HepG2 (cell line): ENCODE measurements around the gene INTS7. TPM values are rescaled to one million over a fixed set of nuclear protein-coding genes. Genes with fewer than 3 reads are reported as not detected.
"Not testable (repeated sequence)": the region's sequence is repeated elsewhere in the genome, so short reads cannot be mapped to it uniquely, and the experiment has no call there.

ENCODE experiments used
- ATAC-seq: fragments of 200-7000 bp; cut with Tn5 transposase; 3 replicates; pipeline ENCODE4 v1.9.1; 2020; ENCODE audit warnings: mild to moderate bottlenecking, moderate library complexity
- BruUV-seq: library from RNA; stranded (reverse); fragments of 400-500 nt; replicated peaks from 2 replicates; lab custom pipeline; 2021; lab: Mats Ljungman, UMichigan
- CTCF ChIA-PET: fragments of 300-600 bp; formaldehyde crosslinking; extraction: SDS; loops from one replicate; lab custom pipeline; 2021; ENCODE audit warnings: low total read pairs, inconsistent platforms, low intra/inter-chr PET ratio; lab: Yijun Ruan, JAX
- POLR2A ChIA-PET: fragments of 350-600 bp; sonication (Branson Sonifier 250); formaldehyde crosslinking; loops from one replicate; lab custom pipeline; 2020; ENCODE audit warnings: antibody characterized with exemption, inconsistent platforms; lab: Yijun Ruan, JAX
- DNase-seq: peaks from one replicate; pipeline ENCODE4 v3.0.0-alpha.2; 2015; ENCODE audit warnings: low spot score
- FAIRE-seq: peaks from 3 replicates; lab custom pipeline; 2011; peaks lifted over from hg19 to GRCh38; lab: Jason Lieb, UNC
- H2AFZ ChIP-seq: one replicate; pipeline ENCODE4 v1.6.1; 2011; ENCODE audit warnings: low read length, inconsistent platforms
- H3K27ac ChIP-seq: fragments of 300-600 bp; 3 replicates; pipeline ENCODE4 v1.8.0; 2011; ENCODE audit warnings: mixed run types, mild to moderate bottlenecking, mixed read lengths, low read length, inconsistent platforms; ENCODE audit not compliant: insufficient read depth; ENCODE audit errors: extremely low read length
- H3K27me3 ChIP-seq, 2 experiments: fragments of 200-600 bp in 1 of 2; 2 replicates in 1 of 2; 3 replicates in 1 of 2; pipeline versions ENCODE4 v1.6.0 to v1.8.0; 2011; ENCODE audit warnings: low read length in 2 of 2, mild to moderate bottlenecking in 2 of 2, moderate library complexity in 2 of 2, inconsistent platforms in 1 of 2; ENCODE audit not compliant: insufficient read depth in 2 of 2, control insufficient read depth in 1 of 2
- H3K36me3 ChIP-seq, 2 experiments: fragments of 200-600 bp in 1 of 2; replicated peaks in 1 of 2; 2 replicates in 1 of 2; 3 replicates in 1 of 2; pipeline versions ENCODE4 v1.5.1 to v1.8.0; 2011; ENCODE audit warnings: low read length in 2 of 2, inconsistent platforms in 1 of 2; ENCODE audit not compliant: insufficient read depth in 2 of 2, control insufficient read depth in 1 of 2
- H3K4me1 ChIP-seq: 2 replicates; pipeline ENCODE4 v1.5.1; 2012; ENCODE audit warnings: low read length, inconsistent platforms; ENCODE audit not compliant: insufficient read depth
- H3K4me2 ChIP-seq: 2 replicates; pipeline ENCODE4 v1.6.0; 2011; ENCODE audit warnings: low read depth, low read length, inconsistent platforms
- H3K4me3 ChIP-seq, 3 experiments: fragments of 200-600 bp in 1 of 3; sonication (generic), shearing (Covaris generic) in 1 of 3; replicated peaks in 1 of 3; 2 replicates each; pipeline ENCODE4 v1.5.1; 2011 to 2016; ENCODE audit warnings: low read length in 3 of 3, inconsistent platforms in 2 of 3, low read depth in 2 of 3, mild to moderate bottlenecking in 2 of 3, control low read depth in 1 of 3, mixed read lengths in 1 of 3; ENCODE audit not compliant: insufficient read depth in 1 of 3
- H3K79me2 ChIP-seq: one replicate; pipeline ENCODE4 v1.6.1; 2011; ENCODE audit warnings: low read length, inconsistent platforms; ENCODE audit not compliant: insufficient read depth
- H3K9ac ChIP-seq: 2 replicates; pipeline ENCODE4 v1.6.0; 2011; ENCODE audit warnings: mild to moderate bottlenecking, low read depth, low read length, inconsistent platforms; ENCODE audit not compliant: insufficient read depth
- H3K9me3 ChIP-seq: 2 replicates; pipeline ENCODE4 v1.5.1; 2012; ENCODE audit warnings: mild to moderate bottlenecking, low read length
- H4K20me1 ChIP-seq: 2 replicates; pipeline ENCODE4 v1.6.0; 2011; ENCODE audit warnings: inconsistent platforms, mild to moderate bottlenecking, low read length, moderate library complexity; ENCODE audit not compliant: insufficient read depth
- AGO2 ChIP-seq: fragments of 200-400 bp; formaldehyde crosslinking; optimal IDR thresholded peaks from 2 replicates; pipeline ENCODE3; 2017; ENCODE audit warnings: mild to moderate bottlenecking, low read depth, low read length, moderate library complexity
- DNMT1 ChIP-seq: sonication (generic); formaldehyde crosslinking; IDR thresholded peaks from 2 replicates; pipeline ENCODE4 v1.5.1; 2020; ENCODE audit warnings: mild to moderate bottlenecking, missing genetic modification reagents
- E2F1 ChIP-seq: sonication (generic); formaldehyde crosslinking; IDR thresholded peaks from 2 replicates; pipeline ENCODE4 v1.5.0; 2020; ENCODE audit warnings: missing genetic modification reagents
- EP300 ChIP-seq, 3 experiments: sonication (generic) in 1 of 3; formaldehyde crosslinking in 1 of 3; IDR thresholded peaks; 2 replicates each; pipeline versions ENCODE4 v1.5.1 to v1.6.1; 2011 to 2020; ENCODE audit warnings: low read depth in 2 of 3, low read length in 2 of 3, borderline replicate concordance in 1 of 3, improper control_type of control experiment in 1 of 3, mild to moderate bottlenecking in 1 of 3, missing genetic modification reagents in 1 of 3, moderate library complexity in 1 of 3
- FOXO1 ChIP-seq: sonication (generic); formaldehyde crosslinking; IDR thresholded peaks from 2 replicates; pipeline ENCODE4 v1.4.0; 2020; ENCODE audit warnings: missing genetic modification reagents
- SALL2 ChIP-seq: sonication (generic); formaldehyde crosslinking; IDR thresholded peaks from 2 replicates; pipeline ENCODE4 v1.8.1; 2023; ENCODE audit warnings: mild to moderate bottlenecking, missing genetic modification reagents, inconsistent platforms
- SNAI1 ChIP-seq: sonication (generic); formaldehyde crosslinking; IDR thresholded peaks from 2 replicates; pipeline ENCODE4 v1.5.0; 2020; ENCODE audit warnings: mild to moderate bottlenecking, missing genetic modification reagents, borderline replicate concordance
- TAF1 ChIP-seq: sonication (generic); formaldehyde crosslinking; IDR thresholded peaks from 2 replicates; pipeline ENCODE4 v1.4.0; 2020; ENCODE audit warnings: missing genetic modification reagents
- ZNF101 ChIP-seq: sonication (generic); formaldehyde crosslinking; IDR thresholded peaks from 2 replicates; pipeline ENCODE4 v1.4.0; 2020; ENCODE audit warnings: mild to moderate bottlenecking, low read depth, missing genetic modification reagents, borderline replicate concordance
- ZNF24 ChIP-seq: fragments of 450-650 bp; IDR thresholded peaks from 2 replicates; pipeline ENCODE4 v1.6.1; 2017; ENCODE audit warnings: antibody characterized with exemption, mild to moderate bottlenecking
- ZNF598 ChIP-seq: sonication (generic); formaldehyde crosslinking; IDR thresholded peaks from 2 replicates; pipeline ENCODE4 v1.5.1; 2020; ENCODE audit warnings: mild to moderate bottlenecking, missing genetic modification reagents, borderline replicate concordance
- WGBS: methylation state at CpG from one replicate; pipeline ENCODE4 v1.1.6; 2017; ENCODE audit warnings: low lambda C conversion rate; 5-methylcytosine and 5-hydroxymethylcytosine counted together
- in situ Hi-C: cut with HindIII; loops from 2 replicates; pipeline ENCODE4 v1.10.0; 2017; ENCODE audit warnings: low pct_unique_long_range_greater_than_20kb; ENCODE audit not compliant: extremely low pct_ligation_motif_present
- intact Hi-C: fragments of 100-400 bp; cut with micrococcal nuclease; formaldehyde crosslinking; loops from one replicate; pipeline ENCODE4 v1.10.0; 2022; ENCODE audit not compliant: unreplicated experiment
- polyA plus RNA-seq, 8 experiments: library from polyadenylated mRNA; depleted of rRNA in 3 of 8; stranded (reverse) in 7 of 8; unstranded in 1 of 8; fragments of >200 nt; fragmentation: Illumina TruSeq in 4 of 8; extraction: Trizol in 4 of 8; gene quantifications; 2 replicates each; pipeline versions ENCODE4 v1.2.1 to v1.2.3, GENCODE V29; 2011 to 2016; ENCODE audit warnings: low read depth in 4 of 8, missing spikeins in 1 of 8, mixed read lengths in 1 of 8; ENCODE audit not compliant: insufficient read depth in 1 of 8
- total RNA-seq, 5 experiments: library from RNA; depleted of rRNA; stranded (reverse); fragments of >200 nt; fragmentation: Illumina TruSeq; extraction: Trizol; gene quantifications; 2 replicates each; pipeline ENCODE4 v1.2.3, GENCODE V29; 2016; ENCODE audit warnings: low read depth in 1 of 5

Gene INTS7
- total and polyA plus RNA-seq, 2 of the 13 experiments (the other 11 are each of a cell fraction or from before 2014, with no cell fraction given), result 18.3 to 22.4 TPM

- Histone ChIP-seq H3K4me2 (no peak overlapping the region), H3K4me3 (no peak overlapping the region), H3K27me3 (no peaks in the 10 kb centered on the region), H3K9me3 (no peaks in the 10 kb centered on the region), H3K9ac (no peak overlapping the region), H3K36me3 (no peaks in the 10 kb centered on the region; a peak in 1 of 5 replicates), H3K27ac (no peak overlapping the region)
- 87% methylated on average over 3 of the region's 3 CpGs for WGBS
- in situ Hi-C loops, result loop anchor here (10.0 kb wide), 1 partner anchor 115 kb away; no protein-coding TSS in a partner anchor
- DNase-seq (no peak), FAIRE-seq (no peak)
- POLR2A ChIA-PET, result no interaction called here
- no peak for TF ChIP-seq SNAI1
- no peak for TF ChIP-seq E2F1
- TF ChIP-seq ZNF598 (CRISPR knock-in tag), result no peak
- TF ChIP-seq TAF1 (CRISPR knock-in tag), result no peak
- TF ChIP-seq ZNF24, result no peak
- TF ChIP-seq SALL2 (CRISPR knock-in tag), result no peak
- TF ChIP-seq, all 625 proteins: peak for 0
- no peak for ATAC-seq
- Histone ChIP-seq H2AFZ (no peak overlapping the region), H4K20me1 (no peaks in the 10 kb centered on the region), H3K79me2 (no peaks in the 10 kb centered on the region), H3K4me1 (peaks cover 10% of the 10 kb centered on the region)
- CTCF ChIA-PET, result no interaction called here
- BruUV-seq, result no TSS peak
- intact Hi-C loops, result no loop called here
These were observed 95.4 kb downstream of the INTS7 start for GRCh38 chr1:211939876-211940468.

GRCh38 chr1:211938561-211938997 lies 96.8 kb downstream of the INTS7 start:
- intact Hi-C loops (no loop called here), in situ Hi-C loops (no loop called here)
- Histone ChIP-seq H3K4me1 (no peaks in the 10 kb centered on the region), H2AFZ (no peak overlapping the region), H3K27ac (no peak overlapping the region), H3K36me3 (no peaks in the 10 kb centered on the region; a peak in 1 of 5 replicates), H3K4me3 (no peak overlapping the region), H3K27me3 (no peaks in the 10 kb centered on the region), H3K9ac (no peak overlapping the region), H3K9me3 (no peaks in the 10 kb centered on the region), H3K4me2 (no peak overlapping the region), H3K79me2 (no peaks in the 10 kb centered on the region), H4K20me1 (no peaks in the 10 kb centered on the region)
- TF ChIP-seq FOXO1 (CRISPR knock-in tag) (no peak), DNMT1 (CRISPR knock-in tag) (no peak), EP300 (IDR thresholded peaks at IDR 0.05; ENCODE audit: low read depth in 2 of 2, low read length in 2 of 2) (no peak), EP300 (CRISPR knock-in tag; IDR thresholded peaks at IDR 0.05; ENCODE audit: borderline replicate concordance) (no peak), ZNF101 (CRISPR knock-in tag) (no peak), AGO2 (peak; percentile 41)
- FAIRE-seq (no peak), ATAC-seq (no peak), DNase-seq (no peak)
- no TSS peak for BruUV-seq
- ChIA-PET POLR2A (no interaction called here), CTCF (no interaction called here)
- WGBS, result 97% methylated on average over 3 of the region's 3 CpGs

- in situ Hi-C loops, FAIRE-seq, POLR2A ChIA-PET, H3K79me2 ChIP-seq, H3K36me3 ChIP-seq, CTCF ChIA-PET, ATAC-seq, H3K4me2 ChIP-seq, intact Hi-C loops, BruUV-seq, H3K27me3 ChIP-seq, DNase-seq, H3K27ac ChIP-seq, H4K20me1 ChIP-seq, H3K9ac ChIP-seq, H3K4me1 ChIP-seq, H2AFZ ChIP-seq, H3K9me3 ChIP-seq, H3K4me3 ChIP-seq: not testable (repeated sequence)
- over 99% methylated on average over 5 of the region's 5 CpGs for WGBS
These were observed 97.9 kb downstream of the INTS7 start for GRCh38 chr1:211937422-211937821.
